Keratinocyte (primary cell): ENCODE results near the gene DACT3. TPM values are rescaled to one million over a fixed set of nuclear protein-coding genes. Genes with fewer than 3 reads are reported as not detected.

Experiments used
- DNase-seq: peaks from one replicate; pipeline ENCODE4 v3.0.0-alpha.2; 2011; ENCODE audit warnings: low read depth, missing footprints, low spot score
- FAIRE-seq: peaks from 2 replicates; lab custom pipeline; 2011; peaks lifted over from hg19 to GRCh38; lab: Jason Lieb, UNC
- H2AFZ ChIP-seq: 2 replicates; pipeline ENCODE4 v1.6.0; 2012; ENCODE audit warnings: low read length, control low read depth, inconsistent platforms; ENCODE audit not compliant: control insufficient read depth
- H3K27ac ChIP-seq: 2 replicates; pipeline ENCODE4 v1.5.1; 2011; ENCODE audit warnings: low read length; ENCODE audit not compliant: control insufficient read depth, insufficient read depth
- H3K27me3 ChIP-seq: 3 replicates; pipeline ENCODE4 v1.6.0; 2011; ENCODE audit warnings: low read length; ENCODE audit not compliant: control insufficient read depth, insufficient read depth; ENCODE audit errors: extremely low read depth
- H3K36me3 ChIP-seq, 2 experiments: 2 replicates in 1 of 2; 3 replicates in 1 of 2; pipeline ENCODE4 v1.5.1; 2011; ENCODE audit warnings: low read length in 2 of 2, mild to moderate bottlenecking in 1 of 2; ENCODE audit not compliant: control insufficient read depth in 2 of 2, insufficient read depth in 2 of 2; ENCODE audit errors: extremely low read depth in 1 of 2
- H3K4me1 ChIP-seq: 3 replicates; pipeline ENCODE4 v1.5.1; 2011; ENCODE audit warnings: low read length; ENCODE audit not compliant: control insufficient read depth, insufficient read depth; ENCODE audit errors: extremely low read depth
- H3K4me2 ChIP-seq: 3 replicates; pipeline ENCODE4 v1.6.0; 2011; ENCODE audit warnings: low read depth, low read length; ENCODE audit not compliant: control insufficient read depth, insufficient read depth; ENCODE audit errors: extremely low read depth
- H3K4me3 ChIP-seq, 3 experiments: fragments of 200-600 bp in 1 of 3; sonication (generic) in 1 of 3; 2 replicates in 2 of 3; 3 replicates in 1 of 3; pipeline ENCODE4 v1.5.1; 2011 to 2016; ENCODE audit warnings: low read length in 3 of 3, mild to moderate bottlenecking in 3 of 3, control low read depth in 2 of 3, inconsistent platforms in 1 of 3, low read depth in 1 of 3, mixed read lengths in 1 of 3, mixed run types in 1 of 3, moderate library complexity in 1 of 3; ENCODE audit not compliant: control insufficient read depth in 2 of 3, insufficient read depth in 2 of 3; ENCODE audit errors: extremely low read depth in 1 of 3
- H3K79me2 ChIP-seq: 2 replicates; pipeline ENCODE4 v1.6.0; 2012; ENCODE audit warnings: low read length; ENCODE audit not compliant: control insufficient read depth, insufficient read depth
- H3K9ac ChIP-seq: 3 replicates; pipeline ENCODE4 v1.6.0; 2011; ENCODE audit warnings: low read length; ENCODE audit not compliant: control insufficient read depth, insufficient read depth; ENCODE audit errors: extremely low read depth
- H3K9me1 ChIP-seq: 3 replicates; pipeline ENCODE4 v1.6.0; 2011; ENCODE audit warnings: low read length; ENCODE audit not compliant: control insufficient read depth, insufficient read depth; ENCODE audit errors: extremely low read depth
- H3K9me3 ChIP-seq: 2 replicates; pipeline ENCODE4 v1.5.1; 2012; ENCODE audit warnings: low read depth, low read length; ENCODE audit not compliant: control insufficient read depth
- H4K20me1 ChIP-seq: 3 replicates; pipeline ENCODE4 v1.6.0; 2011; ENCODE audit warnings: low read length; ENCODE audit not compliant: control insufficient read depth, insufficient read depth; ENCODE audit errors: extremely low read depth
- CTCF ChIP-seq, 3 experiments: IDR thresholded peaks in 1 of 3; conservative IDR thresholded peaks in 1 of 3; optimal IDR thresholded peaks in 1 of 3; 2 replicates in 2 of 3; 3 replicates in 1 of 3; pipeline versions ENCODE3 to v1.5.1; 2011; ENCODE audit warnings: low read length in 3 of 3, mild to moderate bottlenecking in 3 of 3, moderate library complexity in 2 of 3, control low read depth in 1 of 3, inconsistent platforms in 1 of 3; ENCODE audit not compliant: insufficient read depth in 2 of 3; ENCODE audit errors: extremely low read depth in 1 of 3
- EZH2 ChIP-seq: IDR thresholded peaks from one replicate; pipeline ENCODE4 v1.6.1; 2012; ENCODE audit warnings: inconsistent platforms, mild to moderate bottlenecking, low read length, moderate library complexity
- dilution Hi-C: fragments of 300-500 bp; cut with MboI; formaldehyde crosslinking; loops from one replicate; pipeline ENCODE4 v1.7.0; 2020; ENCODE audit warnings: low sequenced_read_pairs; ENCODE audit not compliant: extremely low pct_ligation_motif_present
- polyA plus RNA-seq, 5 experiments: library from polyadenylated mRNA; depleted of rRNA in 3 of 5; stranded (reverse) in 3 of 5; stranded (forward) in 1 of 5; unstranded in 1 of 5; fragments of >200 nt; gene quantifications; 1 replicate in 1 of 5; 2 replicates in 3 of 5; 3 replicates in 1 of 5; pipeline versions ENCODE4 v1.2.1 to v1.2.3, GENCODE V29; 2011 to 2012; ENCODE audit warnings: missing spikeins in 2 of 5, low read depth in 1 of 5, low replicate concordance in 1 of 5

DACT3 gene
- polyA plus RNA-seq, 1 donor (not counting 4 experiments of a cell fraction or from before 2014, with no cell fraction given) = 0.04 TPM

- no peaks in the 10 kb centered on the region for H3K4me1 ChIP-seq
- TF ChIP-seq CTCF (optimal IDR thresholded peaks at IDR 0.05 in 1 of 3, IDR thresholded peaks at IDR 0.05 in 1 of 3, conservative IDR thresholded peaks at IDR 0.05 in 1 of 3; ENCODE audit: extremely low read depth in 1 of 3, insufficient read depth in 2 of 3, low read length in 3 of 3) (no peak), EZH2 (no peak)
Measured at GRCh38 chr19:46615966-46616365, 45.0 kb downstream of the DACT3 start.

DNA sequence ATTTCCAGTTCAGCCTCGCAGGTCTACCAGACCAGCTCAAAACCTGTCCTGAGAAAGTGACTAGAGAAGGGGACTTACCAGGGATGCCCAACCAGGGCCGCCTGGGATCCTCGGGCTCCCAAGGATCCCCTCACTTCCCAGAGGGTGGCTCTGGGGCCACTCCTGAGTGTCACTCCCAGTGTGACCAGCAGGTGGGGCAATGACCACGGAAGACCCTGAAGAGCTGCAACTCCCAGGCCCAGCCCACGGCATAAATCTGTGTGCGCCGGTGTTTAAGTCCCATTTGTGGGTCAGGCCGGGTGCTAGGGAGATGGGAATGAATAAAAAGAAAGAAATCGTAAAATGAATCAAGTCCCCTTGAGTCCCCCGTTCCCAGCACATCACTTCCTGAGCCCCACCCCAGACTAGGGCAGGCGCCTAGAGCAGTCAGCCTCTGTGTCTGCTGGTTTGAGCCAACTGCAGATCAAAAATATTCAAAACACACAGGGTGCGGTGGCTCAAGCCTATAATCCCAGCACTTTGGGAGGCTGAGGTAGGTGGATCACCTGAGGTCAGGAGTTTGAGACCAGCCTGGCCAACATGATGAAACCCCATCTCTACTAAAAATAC lies 46.8 kb downstream of the DACT3 start:
- H3K27me3 ChIP-seq = no peaks in the 10 kb centered on the region
- H3K4me1 ChIP-seq = no peaks in the 10 kb centered on the region
- no peak overlapping the region for H3K4me3 ChIP-seq
- dilution Hi-C loops = no loop called here
- no peak for DNase-seq
- no peak for FAIRE-seq
- H2AFZ ChIP-seq = no peak overlapping the region
- H3K27ac ChIP-seq = no peak overlapping the region
- no peak overlapping the region for H3K9ac ChIP-seq
- TF ChIP-seq CTCF (optimal IDR thresholded peaks at IDR 0.05 in 1 of 3, IDR thresholded peaks at IDR 0.05 in 1 of 3, conservative IDR thresholded peaks at IDR 0.05 in 1 of 3; ENCODE audit: extremely low read depth in 1 of 3, insufficient read depth in 2 of 3, low read length in 3 of 3) (peak; percentile 85 to 88 (median 87)), EZH2 (no peak)
- H3K9me3 ChIP-seq = no peaks in the 10 kb centered on the region
- peaks cover 4% of the 10 kb centered on the region for H4K20me1 ChIP-seq
- no peak overlapping the region for H3K4me2 ChIP-seq
- H3K36me3 ChIP-seq = peaks cover 12 to 13% of the 10 kb centered on the region in 2 experiments
- H3K79me2 ChIP-seq = no peaks in the 10 kb centered on the region
- no peaks in the 10 kb centered on the region for H3K9me1 ChIP-seq

More at GRCh38 chr19:46615966-46616365, 45.0 kb downstream of the DACT3 start:
- Histone ChIP-seq H3K4me2 (no peak overlapping the region), H3K79me2 (no peaks in the 10 kb centered on the region), H4K20me1 (no peaks in the 10 kb centered on the region), H3K9me1 (no peaks in the 10 kb centered on the region), H3K9me3 (no peaks in the 10 kb centered on the region), H3K4me3 (no peak overlapping the region), H3K27me3 (peaks cover 2% of the 10 kb centered on the region), H3K27ac (no peak overlapping the region), H3K9ac (no peak overlapping the region), H2AFZ (no peak overlapping the region), H3K36me3 (peaks cover 0 to under 1% of the 10 kb centered on the region in 2 experiments)
- dilution Hi-C loops = no loop called here
- FAIRE-seq = no peak
- DNase-seq = no peak
